ENCODE results near the gene VWA5A. TPM values are rescaled to one million over a fixed set of nuclear protein-coding genes. Genes with fewer than 3 reads are reported as not detected.

VWA5A gene
- total RNA-seq, 1 experiment from 2014 or later, result 3.1 TPM

DNA sequence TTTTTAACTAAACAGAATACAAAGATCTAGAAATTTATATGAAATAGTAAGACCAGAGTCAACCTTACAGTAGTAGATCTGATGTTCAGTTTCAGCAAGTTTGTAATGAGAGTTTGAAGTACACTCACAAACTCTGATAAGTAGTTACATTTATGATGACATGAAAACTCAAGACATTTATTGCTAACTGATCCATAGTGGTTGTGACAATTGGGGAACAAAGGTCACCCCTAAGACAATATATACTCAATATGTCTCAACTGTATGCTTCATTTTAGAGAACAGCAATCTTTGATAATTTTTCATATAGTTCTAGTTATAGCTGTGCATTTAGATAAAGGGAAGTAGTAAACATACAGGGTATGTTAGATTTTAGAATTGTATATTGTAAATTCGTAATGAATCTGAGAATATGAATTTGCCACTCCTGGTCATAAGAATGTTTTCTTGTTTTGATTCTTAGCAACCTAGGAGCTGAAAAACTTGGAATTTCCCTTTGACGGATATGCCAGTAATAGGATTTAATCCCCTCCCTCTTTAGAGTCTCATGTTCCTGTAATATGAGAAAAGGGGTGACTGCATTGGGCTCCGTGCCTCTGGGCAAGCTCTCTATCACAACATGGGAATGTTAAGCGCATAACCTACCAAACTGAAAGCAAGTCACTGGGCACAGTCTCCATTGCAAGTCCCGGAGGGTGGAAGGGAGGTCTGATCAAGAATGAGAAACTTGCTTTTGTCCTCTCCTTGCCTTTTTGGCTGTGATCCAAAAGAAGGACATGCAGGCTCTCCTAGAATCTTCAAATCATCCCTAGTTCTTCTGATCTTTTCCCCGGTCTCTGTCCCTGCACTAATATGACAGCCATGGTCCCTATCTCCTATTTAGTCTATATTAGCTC is 79.3 kb downstream of the VWA5A start:
- ATAC-seq (no peak), DNase-seq (ENCODE audit: low read depth, low spot score) (no peak)
- intact Hi-C loops (cut with micrococcal nuclease; ENCODE audit: unreplicated experiment), result loop anchor here (2.0 kb wide), 1 partner anchor 124 kb away; no protein-coding TSS in a partner anchor
- BruUV-seq (replicated peaks), result no TSS peak
- CTCF ChIA-PET, result interaction anchor here (1.3 kb wide), 1 partner anchor 123 kb away, joined by 4 read pairs; no protein-coding TSS in a partner anchor
- Histone ChIP-seq H3K27ac (ENCODE audit: low read length) (no peak overlapping the region), H3K36me3 (ENCODE audit: control insufficient read depth, insufficient read depth, low read length) (no peaks in the 10 kb centered on the region), H3K27me3 (ENCODE audit: control insufficient read depth, insufficient read depth, low read length) (no peaks in the 10 kb centered on the region), H3K4me1 (ENCODE audit: control insufficient read depth, insufficient read depth, low read length) (no peaks in the 10 kb centered on the region), H3K4me3 (ENCODE audit: low read depth in 2 of 2, low read length in 2 of 2) (no peak overlapping the region), H3K9me3 (ENCODE audit: control insufficient read depth, insufficient read depth, low read depth, low read length) (no peaks in the 10 kb centered on the region)
- in situ Hi-C loops (cut with HindIII; ENCODE audit: low pct_unique_long_range_greater_than_20kb, low sequenced_read_pairs), result no loop called here
- POLR2A ChIA-PET, result no interaction called here
- no peak for TF ChIP-seq SIN3A (IDR thresholded peaks at IDR 0.05; ENCODE audit: borderline replicate concordance, insufficient read depth, low read depth, low read length)
- TF ChIP-seq TCF7L2 (IDR thresholded peaks at IDR 0.05; ENCODE audit: low read depth, low read length), result no peak
- TF ChIP-seq, protein P1, sequence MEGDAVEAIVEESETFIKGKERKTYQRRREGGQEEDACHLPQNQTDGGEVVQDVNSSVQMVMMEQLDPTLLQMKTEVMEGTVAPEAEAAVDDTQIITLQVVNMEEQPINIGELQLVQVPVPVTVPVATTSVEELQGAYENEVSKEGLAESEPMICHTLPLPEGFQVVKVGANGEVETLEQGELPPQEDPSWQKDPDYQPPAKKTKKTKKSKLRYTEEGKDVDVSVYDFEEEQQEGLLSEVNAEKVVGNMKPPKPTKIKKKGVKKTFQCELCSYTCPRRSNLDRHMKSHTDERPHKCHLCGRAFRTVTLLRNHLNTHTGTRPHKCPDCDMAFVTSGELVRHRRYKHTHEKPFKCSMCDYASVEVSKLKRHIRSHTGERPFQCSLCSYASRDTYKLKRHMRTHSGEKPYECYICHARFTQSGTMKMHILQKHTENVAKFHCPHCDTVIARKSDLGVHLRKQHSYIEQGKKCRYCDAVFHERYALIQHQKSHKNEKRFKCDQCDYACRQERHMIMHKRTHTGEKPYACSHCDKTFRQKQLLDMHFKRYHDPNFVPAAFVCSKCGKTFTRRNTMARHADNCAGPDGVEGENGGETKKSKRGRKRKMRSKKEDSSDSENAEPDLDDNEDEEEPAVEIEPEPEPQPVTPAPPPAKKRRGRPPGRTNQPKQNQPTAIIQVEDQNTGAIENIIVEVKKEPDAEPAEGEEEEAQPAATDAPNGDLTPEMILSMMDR (IDR thresholded peaks at IDR 0.05), result no peak
- TF ChIP-seq POLR2AphosphoS5 (IDR thresholded peaks at IDR 0.05; ENCODE audit: low read depth, low read length), result no peak
- TF ChIP-seq, protein P2, sequence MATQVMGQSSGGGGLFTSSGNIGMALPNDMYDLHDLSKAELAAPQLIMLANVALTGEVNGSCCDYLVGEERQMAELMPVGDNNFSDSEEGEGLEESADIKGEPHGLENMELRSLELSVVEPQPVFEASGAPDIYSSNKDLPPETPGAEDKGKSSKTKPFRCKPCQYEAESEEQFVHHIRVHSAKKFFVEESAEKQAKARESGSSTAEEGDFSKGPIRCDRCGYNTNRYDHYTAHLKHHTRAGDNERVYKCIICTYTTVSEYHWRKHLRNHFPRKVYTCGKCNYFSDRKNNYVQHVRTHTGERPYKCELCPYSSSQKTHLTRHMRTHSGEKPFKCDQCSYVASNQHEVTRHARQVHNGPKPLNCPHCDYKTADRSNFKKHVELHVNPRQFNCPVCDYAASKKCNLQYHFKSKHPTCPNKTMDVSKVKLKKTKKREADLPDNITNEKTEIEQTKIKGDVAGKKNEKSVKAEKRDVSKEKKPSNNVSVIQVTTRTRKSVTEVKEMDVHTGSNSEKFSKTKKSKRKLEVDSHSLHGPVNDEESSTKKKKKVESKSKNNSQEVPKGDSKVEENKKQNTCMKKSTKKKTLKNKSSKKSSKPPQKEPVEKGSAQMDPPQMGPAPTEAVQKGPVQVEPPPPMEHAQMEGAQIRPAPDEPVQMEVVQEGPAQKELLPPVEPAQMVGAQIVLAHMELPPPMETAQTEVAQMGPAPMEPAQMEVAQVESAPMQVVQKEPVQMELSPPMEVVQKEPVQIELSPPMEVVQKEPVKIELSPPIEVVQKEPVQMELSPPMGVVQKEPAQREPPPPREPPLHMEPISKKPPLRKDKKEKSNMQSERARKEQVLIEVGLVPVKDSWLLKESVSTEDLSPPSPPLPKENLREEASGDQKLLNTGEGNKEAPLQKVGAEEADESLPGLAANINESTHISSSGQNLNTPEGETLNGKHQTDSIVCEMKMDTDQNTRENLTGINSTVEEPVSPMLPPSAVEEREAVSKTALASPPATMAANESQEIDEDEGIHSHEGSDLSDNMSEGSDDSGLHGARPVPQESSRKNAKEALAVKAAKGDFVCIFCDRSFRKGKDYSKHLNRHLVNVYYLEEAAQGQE (IDR thresholded peaks at IDR 0.05; ENCODE audit: insufficient read depth in 1 of 2, low read depth in 2 of 2, low read length in 1 of 2), result no peak

DNA sequence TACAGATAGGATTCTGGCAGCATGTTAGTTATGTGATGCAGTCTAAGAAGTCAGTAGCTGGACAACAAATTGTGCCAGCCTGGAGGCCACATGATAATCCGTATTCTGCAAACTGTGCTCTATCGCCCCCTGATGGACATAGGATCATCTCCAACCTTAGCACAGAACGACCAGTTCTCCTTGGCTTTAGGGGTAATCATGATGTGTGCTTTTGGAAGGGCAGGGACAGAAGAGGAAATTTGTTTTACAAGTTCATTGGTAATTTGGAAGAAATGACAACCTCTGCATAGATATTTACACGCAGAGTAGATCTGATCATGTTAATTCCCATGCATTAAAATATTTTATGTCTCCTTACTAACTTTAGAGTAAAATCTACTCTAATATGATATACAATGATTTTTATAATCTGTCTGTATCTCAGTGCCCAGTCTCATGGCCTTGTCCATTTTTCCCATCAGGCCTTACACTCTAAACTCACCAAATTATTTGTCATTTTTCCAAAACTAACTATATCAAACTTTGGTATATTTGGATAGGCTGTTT is 80.0 kb downstream of the VWA5A start:
- Histone ChIP-seq H3K4me3 (ENCODE audit: low read depth in 2 of 2, low read length in 2 of 2) (no peak overlapping the region), H3K27me3 (ENCODE audit: control insufficient read depth, insufficient read depth, low read length) (no peaks in the 10 kb centered on the region), H3K36me3 (ENCODE audit: control insufficient read depth, insufficient read depth, low read length) (no peaks in the 10 kb centered on the region), H3K27ac (ENCODE audit: low read length) (no peak overlapping the region), H3K9me3 (ENCODE audit: control insufficient read depth, insufficient read depth, low read depth, low read length) (no peaks in the 10 kb centered on the region), H3K4me1 (ENCODE audit: control insufficient read depth, insufficient read depth, low read length) (no peaks in the 10 kb centered on the region)
- in situ Hi-C loops (cut with HindIII; ENCODE audit: low pct_unique_long_range_greater_than_20kb, low sequenced_read_pairs), result no loop called here
- intact Hi-C loops (cut with micrococcal nuclease; ENCODE audit: unreplicated experiment), result loop anchor here (2.0 kb wide), 1 partner anchor 124 kb away; no protein-coding TSS in a partner anchor
- ATAC-seq, result peak; percentile 85
- TF ChIP-seq, protein P1 (IDR thresholded peaks at IDR 0.05), result peak; percentile 86
- TF ChIP-seq, protein P2 (IDR thresholded peaks at IDR 0.05; ENCODE audit: insufficient read depth in 1 of 2, low read depth in 2 of 2, low read length in 1 of 2), result no peak
- CTCF ChIA-PET, result interaction anchor here (1.3 kb wide), 1 partner anchor 124 kb away, joined by 4 read pairs; no protein-coding TSS in a partner anchor
- no TSS peak for BruUV-seq (replicated peaks)
- DNase-seq (ENCODE audit: low read depth, low spot score), result peak; percentile 33
- POLR2A ChIA-PET, result no interaction called here

Measured in Panc1 (cell line).